Effector memory CD8-positive, alpha-beta T cell (primary cell): ENCODE results near the gene TBL1X.
"Not testable (repeated sequence)": the region's sequence is repeated elsewhere in the genome, so short reads cannot be mapped to it uniquely, and the experiment has no call there.

Source experiments
- ATAC-seq: fragments of 150-1000 bp; cut with Tn5 transposase; replicated peaks from 2 replicates; pipeline ENCODE4 v1.10.0; 2021; ENCODE audit warnings: mild to moderate bottlenecking, moderate library complexity
- DNase-seq, 3 experiments: peaks; one replicate each; pipeline ENCODE4 v3.0.0; 2021
- H3K27ac Mint-ChIP-seq, 2 donors: one replicate each; pipeline ENCODE4 v1.8.0; 2022; ENCODE audit warnings: mild to moderate bottlenecking in 2 of 2, mixed read lengths in 2 of 2, moderate library complexity in 2 of 2
- H3K27me3 Mint-ChIP-seq, 2 donors: one replicate each; pipeline ENCODE4 v1.8.0; 2022; ENCODE audit warnings: mixed read lengths in 2 of 2
- H3K36me3 Mint-ChIP-seq: one replicate; pipeline ENCODE4 v1.8.0; 2022; ENCODE audit warnings: mild to moderate bottlenecking, moderate library complexity, mixed read lengths; ENCODE audit not compliant: insufficient read depth
- H3K4me1 Mint-ChIP-seq, 2 donors: one replicate each; pipeline ENCODE4 v1.8.0; 2022; ENCODE audit warnings: low read depth in 2 of 2, mixed read lengths in 2 of 2
- H3K4me3 Mint-ChIP-seq, 2 donors: one replicate each; pipeline ENCODE4 v1.8.0; 2022; ENCODE audit warnings: mild to moderate bottlenecking in 2 of 2, mixed read lengths in 2 of 2, moderate library complexity in 2 of 2
- H3K9me3 Mint-ChIP-seq, 2 donors: one replicate each; pipeline ENCODE4 v1.8.0; 2022; ENCODE audit warnings: mixed read lengths in 2 of 2
- total RNA-seq, 9 experiments: gene quantifications; one replicate each; lab custom pipeline; 2026; lab: John Stamatoyannopoulos, UW

Gene TBL1X
- 29.6 to 95.0 (median 70.5) reads per million in 9 experiments for total RNA-seq

DNA sequence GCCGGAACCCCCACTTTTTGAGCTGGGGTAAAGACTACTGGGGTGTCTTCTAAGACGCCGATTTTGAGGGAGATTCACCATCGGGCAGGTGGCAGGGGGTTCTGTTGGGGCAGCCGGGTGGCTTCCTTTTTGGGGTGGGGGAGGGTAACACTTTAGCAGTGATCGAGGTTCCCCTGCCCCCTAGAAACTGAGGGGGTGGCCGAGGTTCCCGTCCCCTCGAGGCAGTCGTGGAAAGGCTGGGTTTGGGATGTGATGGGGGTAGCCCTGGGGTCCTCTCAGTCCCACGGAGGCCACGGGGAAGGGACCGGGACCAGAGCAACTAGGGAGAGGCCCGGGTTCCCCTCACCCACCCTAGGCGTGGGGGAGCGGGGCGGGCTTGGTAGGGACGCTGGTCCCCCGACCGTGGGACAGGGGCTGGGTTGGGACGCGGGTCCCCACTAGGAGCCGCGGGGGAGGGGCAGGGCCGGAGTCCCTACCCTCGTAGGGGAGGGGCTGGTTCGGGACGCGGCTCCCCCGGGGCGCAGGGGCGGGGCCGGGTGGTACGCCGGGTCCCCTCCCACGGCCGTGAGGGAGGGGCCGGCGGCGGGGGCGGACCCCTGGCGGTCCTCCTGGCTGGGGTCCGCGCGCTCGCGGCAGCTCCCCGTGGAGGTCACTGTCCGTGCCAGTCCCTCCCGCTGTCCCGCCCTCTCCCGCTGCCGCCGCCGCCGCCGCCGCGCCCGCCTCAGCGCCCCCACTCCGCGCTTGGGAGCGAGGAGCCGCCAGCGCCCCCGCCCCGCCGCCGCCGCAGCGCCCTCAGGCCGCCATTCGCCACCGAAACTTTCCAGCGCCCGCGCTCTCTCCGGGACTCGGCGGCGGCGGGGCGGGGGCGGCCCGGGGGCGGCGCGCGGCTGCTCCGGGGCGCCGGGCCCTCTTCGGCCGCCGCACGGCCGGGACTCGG, at the start of gene TBL1X:
Gene TBL1X, plus strand, starts transcription at position 624 of the 937 bp plus-strand sequence. CDS start 188,529 bp downstream, outside the sequence.
- DNase-seq: peak; percentile 9 to 33 (median 23)
- Mint-ChIP-seq H3K4me1 (peaks cover 23 to 25% of the 10 kb centered on the region in 2 donors), H3K27ac (peak within 1 kb of the TSS; percentile 67 to 96), H3K4me3 (peak within 1 kb of the TSS; percentile 78 to 82), H3K9me3 (no peaks in the 10 kb centered on the region), H3K36me3 (peaks cover 23% of the 10 kb centered on the region), H3K27me3 (no peaks in the 10 kb centered on the region)
- peak; percentile 32 for ATAC-seq

DNA sequence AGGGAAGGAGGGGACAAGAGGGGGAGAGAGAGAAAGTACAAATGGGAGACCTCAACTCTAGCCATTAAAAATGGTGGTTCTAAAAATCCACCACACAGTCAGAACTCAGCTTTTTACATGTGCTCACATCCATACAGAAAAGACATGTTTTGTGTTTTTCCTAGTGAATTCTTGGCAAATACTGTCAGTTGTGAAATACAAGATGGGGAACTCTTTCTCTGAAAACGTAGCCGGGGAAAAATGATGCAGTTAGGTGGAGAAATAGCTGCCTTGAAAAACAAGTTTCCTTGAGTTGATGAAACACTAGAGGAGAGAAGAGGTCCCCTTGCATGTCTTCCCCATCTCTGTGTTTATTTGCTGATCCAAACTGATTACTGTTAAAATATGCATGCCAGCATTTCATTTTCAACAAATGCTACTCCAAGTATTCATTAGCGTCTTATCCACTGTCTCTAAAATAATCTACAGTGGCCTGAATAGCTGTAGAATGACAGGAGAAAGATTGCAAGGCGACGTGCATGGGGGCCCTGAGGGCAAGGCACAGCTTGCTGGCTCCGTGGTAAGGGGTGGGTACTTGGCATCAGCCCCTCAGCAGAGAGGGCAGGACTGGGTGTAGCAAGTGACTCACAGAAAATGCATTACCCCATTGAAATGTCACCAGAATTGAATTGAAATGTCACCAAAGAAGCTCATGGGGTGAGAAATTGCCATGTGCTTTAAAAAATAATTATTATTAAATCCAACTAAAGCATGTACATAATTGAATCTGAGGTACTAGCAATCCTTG, 48.1 kb upstream of the TBL1X start:
- Mint-ChIP-seq H3K4me1 (peaks cover 0 to 2% of the 10 kb centered on the region in 2 donors), H3K4me3 (no peak overlapping the region), H3K9me3 (no peaks in the 10 kb centered on the region), H3K27ac (no peak overlapping the region), H3K27me3 (no peaks in the 10 kb centered on the region), H3K36me3 (no peaks in the 10 kb centered on the region)
- DNase-seq (no peak), ATAC-seq (no peak)

DNA sequence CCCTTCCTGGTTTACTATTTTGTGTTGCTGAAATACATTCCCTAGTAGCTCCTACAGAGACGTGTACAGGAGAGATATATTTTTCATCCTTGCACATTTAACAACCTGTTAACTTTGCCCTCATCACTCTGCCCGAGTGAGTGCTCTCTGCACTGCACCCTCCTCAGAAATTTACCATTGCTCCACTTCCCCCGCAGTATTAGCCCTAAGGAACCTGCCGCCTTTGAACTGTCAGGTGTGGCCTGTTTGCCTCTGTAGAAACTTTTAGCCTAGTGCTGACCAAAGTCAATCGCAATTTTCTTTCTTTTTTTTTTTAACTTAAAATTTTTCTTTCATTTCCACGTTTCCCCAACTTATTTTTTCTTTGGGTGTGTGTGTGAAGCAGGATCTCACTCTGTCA, 46.6 kb upstream of the TBL1X start:
- Mint-ChIP-seq H3K4me1 (peaks cover 0 to 2% of the 10 kb centered on the region in 2 donors), H3K9me3 (no peaks in the 10 kb centered on the region), H3K27ac (no peak overlapping the region), H3K4me3 (no peak overlapping the region), H3K27me3 (no peaks in the 10 kb centered on the region), H3K36me3 (no peaks in the 10 kb centered on the region)
- DNase-seq (no peak), ATAC-seq (no peak)

DNA sequence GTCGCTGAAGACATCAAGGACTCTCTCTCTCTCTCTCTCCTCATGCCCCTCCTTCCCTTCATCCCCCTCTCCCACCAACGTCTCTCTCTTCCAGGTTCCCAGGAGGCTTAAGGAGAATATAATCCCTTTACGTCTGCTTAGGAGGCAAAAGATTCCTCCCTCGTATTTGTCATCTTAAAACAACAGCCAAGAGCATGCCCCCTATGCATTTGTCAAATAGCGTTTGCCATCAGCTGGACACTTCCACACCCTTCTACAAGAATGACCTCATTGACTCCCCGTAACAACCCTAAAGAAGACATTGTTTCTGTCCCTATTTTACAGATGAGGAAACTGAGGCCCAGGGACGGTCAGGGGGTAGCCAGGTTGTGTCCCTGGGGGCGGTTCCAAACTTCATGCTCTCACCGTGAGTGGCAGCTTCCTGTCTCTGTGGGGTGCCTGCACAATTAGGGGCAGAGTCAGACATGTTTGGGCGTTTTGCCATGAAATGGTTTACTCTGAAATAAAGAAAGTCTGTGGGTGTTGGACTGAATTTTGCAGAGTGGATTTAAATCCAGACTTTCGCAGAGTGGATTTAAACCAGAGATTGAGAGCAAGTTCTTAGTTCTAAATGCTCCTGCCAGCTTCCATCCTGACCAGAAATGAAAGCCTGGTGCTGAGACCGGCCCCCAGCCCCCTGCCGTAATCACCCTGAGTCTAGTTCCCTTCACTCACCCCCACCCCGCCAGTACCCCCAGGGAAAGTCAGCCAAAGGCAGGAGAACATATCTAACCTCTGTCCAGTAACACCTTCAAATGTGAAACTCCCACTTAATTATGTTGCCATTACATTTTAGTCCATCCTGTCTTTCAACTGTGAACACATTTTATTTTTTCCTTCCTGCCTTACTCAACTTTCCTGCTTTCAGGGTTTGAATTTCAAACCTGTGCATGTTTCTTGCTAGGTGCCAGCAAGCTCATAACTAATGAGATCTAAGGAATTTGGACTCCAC, 44.3 kb upstream of the TBL1X start:
- no peaks in the 10 kb centered on the region for H3K27me3 Mint-ChIP-seq
- ATAC-seq: no peak
- H3K4me3 Mint-ChIP-seq: no peak overlapping the region
- no peaks in the 10 kb centered on the region for H3K9me3 Mint-ChIP-seq
- no peak for DNase-seq
- no peak overlapping the region for H3K27ac Mint-ChIP-seq
- H3K36me3 Mint-ChIP-seq: no peaks in the 10 kb centered on the region
- H3K4me1 Mint-ChIP-seq: peaks cover 0 to 2% of the 10 kb centered on the region in 2 donors

DNA sequence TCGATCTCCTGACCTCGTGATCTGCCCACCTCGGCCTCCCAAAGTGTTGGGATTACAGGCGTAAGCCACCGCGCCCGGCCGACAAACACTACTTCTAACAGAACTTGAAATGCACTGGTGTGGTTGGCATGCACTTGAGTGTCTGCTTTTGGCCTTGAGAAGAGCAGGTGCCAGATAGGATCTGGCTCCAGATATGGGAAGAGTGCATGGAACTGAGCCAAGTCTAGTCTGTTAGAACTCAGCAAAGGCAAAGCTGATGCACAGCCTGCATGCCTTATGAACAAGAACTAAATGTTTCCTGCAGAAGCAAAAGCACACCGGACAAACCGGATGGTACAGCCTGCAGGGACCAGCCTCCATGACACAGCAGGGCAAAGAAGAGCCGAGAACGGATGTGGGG, 35.1 kb upstream of the TBL1X start:
- no peak overlapping the region for H3K27ac Mint-ChIP-seq
- ATAC-seq (no peak), DNase-seq (no peak)
- no peaks in the 10 kb centered on the region for H3K9me3 Mint-ChIP-seq
- peaks cover 0 to 4% of the 10 kb centered on the region in 2 donors for H3K4me1 Mint-ChIP-seq
- no peak overlapping the region for H3K4me3 Mint-ChIP-seq
- H3K27me3 Mint-ChIP-seq: no peaks in the 10 kb centered on the region
- no peaks in the 10 kb centered on the region for H3K36me3 Mint-ChIP-seq

DNA sequence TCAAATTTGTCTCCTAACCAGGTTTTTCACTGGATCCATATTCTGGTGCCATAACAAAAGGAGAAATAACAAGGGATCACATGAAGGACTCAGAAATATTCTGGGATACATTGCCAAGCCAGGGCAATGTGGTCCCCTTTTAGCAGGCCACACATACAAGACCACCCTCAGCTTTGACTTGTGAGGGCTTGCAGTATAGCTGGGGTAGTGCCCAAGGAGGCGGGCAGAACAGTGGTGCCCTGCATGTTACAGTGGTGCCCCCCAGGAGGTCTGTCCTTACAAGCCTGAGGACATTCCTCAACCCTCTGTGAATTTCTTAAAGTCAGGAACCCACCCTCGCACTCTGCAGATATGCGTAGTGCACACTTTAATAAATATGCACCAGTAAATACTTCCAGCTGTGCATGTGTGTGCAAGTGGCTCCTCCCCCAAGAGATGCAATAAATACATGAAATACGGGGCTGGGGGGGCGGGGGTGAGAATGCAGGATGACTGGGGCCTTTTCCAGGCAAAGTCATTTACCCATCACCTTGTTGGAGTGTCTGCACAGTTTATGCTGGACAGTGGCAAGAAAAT, 34.4 kb upstream of the TBL1X start:
- Mint-ChIP-seq H3K27me3 (no peaks in the 10 kb centered on the region), H3K4me3 (no peak overlapping the region), H3K36me3 (no peaks in the 10 kb centered on the region), H3K27ac (no peak overlapping the region), H3K9me3 (no peaks in the 10 kb centered on the region), H3K4me1 (peaks cover 0 to 4% of the 10 kb centered on the region in 2 donors)
- no peak for DNase-seq
- ATAC-seq: no peak

DNA sequence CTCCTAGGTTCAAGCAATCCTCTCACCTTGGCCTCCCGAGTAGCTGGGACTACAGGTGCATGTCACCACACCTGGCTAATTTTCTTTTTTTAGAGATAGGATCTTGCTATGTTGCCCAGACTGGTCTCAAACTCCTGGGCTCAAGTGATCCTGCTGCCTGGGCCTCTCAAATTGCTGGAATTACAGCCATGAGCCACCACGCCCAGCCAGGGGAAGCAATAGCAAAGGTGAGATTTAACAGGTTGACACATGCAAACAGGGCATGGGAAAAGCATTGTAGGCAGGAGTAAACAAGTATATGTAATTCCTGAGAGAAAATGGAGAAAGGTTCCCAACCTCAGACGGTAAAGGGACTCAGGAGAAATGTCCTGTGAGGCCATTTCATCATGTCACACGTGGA, 33.6 kb upstream of the TBL1X start:
- no peak overlapping the region for H3K27ac Mint-ChIP-seq
- ATAC-seq (no peak), DNase-seq (no peak)
- H3K4me1 Mint-ChIP-seq: peaks cover 0 to 4% of the 10 kb centered on the region in 2 donors
- no peaks in the 10 kb centered on the region for H3K9me3 Mint-ChIP-seq
- no peaks in the 10 kb centered on the region for H3K27me3 Mint-ChIP-seq
- H3K36me3 Mint-ChIP-seq: no peaks in the 10 kb centered on the region
- H3K4me3 Mint-ChIP-seq: no peak overlapping the region

DNA sequence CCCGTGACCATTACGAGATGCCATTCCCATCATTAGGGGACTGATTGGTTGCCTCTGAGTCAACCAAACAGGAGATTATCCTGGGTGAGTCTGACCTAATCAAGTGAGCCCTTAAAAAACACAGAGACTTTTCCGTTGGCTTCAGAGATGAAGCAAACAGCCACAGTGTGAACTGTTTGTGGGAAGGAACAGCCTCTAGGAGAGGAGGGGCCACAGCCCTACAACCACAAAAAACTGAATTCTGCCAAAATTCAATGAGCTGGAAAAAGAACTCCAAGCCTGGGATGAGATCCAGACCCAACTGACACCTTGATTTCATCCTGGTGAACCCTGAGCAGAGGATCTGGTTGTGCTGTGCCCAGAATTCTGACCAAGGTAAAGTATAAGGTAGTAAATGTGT, 31.3 kb upstream of the TBL1X start:
- Mint-ChIP-seq H3K9me3 (no peaks in the 10 kb centered on the region), H3K4me3 (no peak overlapping the region), H3K27ac (no peak overlapping the region), H3K27me3 (no peaks in the 10 kb centered on the region), H3K4me1 (peaks cover 0 to 4% of the 10 kb centered on the region in 2 donors), H3K36me3 (no peaks in the 10 kb centered on the region)
- ATAC-seq: no peak
- DNase-seq: no peak

DNA sequence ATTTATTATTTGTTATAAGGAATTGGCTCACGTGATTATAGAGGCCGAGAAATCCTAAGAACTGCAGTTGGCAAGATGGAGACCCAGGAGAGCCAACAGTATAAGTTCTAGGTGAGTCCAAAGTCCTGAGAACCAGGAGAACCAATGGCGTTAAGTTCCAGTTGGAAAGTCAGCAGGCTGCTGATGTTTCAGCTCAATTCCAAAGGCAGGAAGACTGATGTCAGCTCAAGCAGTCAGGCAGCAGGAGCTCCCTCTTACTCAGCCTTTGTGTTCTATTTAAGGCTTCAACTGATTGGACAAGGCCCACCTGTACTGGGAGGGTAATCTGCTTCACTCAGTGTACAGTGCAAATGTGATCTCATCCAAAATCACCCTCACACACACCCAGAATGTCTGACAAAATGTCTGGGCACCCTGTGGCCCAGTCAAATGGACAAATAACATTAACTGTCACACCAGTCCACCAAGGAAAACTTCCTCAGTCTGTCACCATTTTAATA, 30.8 kb upstream of the TBL1X start:
- Mint-ChIP-seq H3K4me1 (peaks cover 0 to 4% of the 10 kb centered on the region in 2 donors), H3K27ac (no peak overlapping the region), H3K4me3 (no peak overlapping the region), H3K27me3 (no peaks in the 10 kb centered on the region), H3K36me3 (no peaks in the 10 kb centered on the region), H3K9me3 (no peaks in the 10 kb centered on the region)
- ATAC-seq: no peak
- no peak for DNase-seq

DNA sequence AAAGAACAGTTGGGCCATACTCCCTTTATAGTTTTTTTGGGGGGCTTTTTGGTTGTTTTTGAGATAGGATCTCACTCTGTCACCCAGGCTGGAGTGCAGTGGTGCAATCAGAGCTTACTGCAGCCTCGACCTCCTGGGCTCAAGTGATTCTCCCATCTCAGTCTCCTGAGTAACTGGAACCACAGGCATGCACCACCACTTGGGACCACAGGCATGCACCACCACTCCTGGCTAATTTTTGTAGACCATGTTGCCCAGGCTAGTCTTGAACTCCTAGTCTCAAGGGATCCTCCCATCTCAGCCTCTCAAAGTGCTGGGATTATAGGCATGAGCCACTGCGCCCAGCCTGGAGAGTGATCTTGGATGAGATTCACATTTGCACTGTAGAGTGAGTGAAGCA, 29.8 kb upstream of the TBL1X start:
- not testable (repeated sequence) for H3K36me3 Mint-ChIP-seq, ATAC-seq, H3K27ac Mint-ChIP-seq, H3K4me3 Mint-ChIP-seq, H3K9me3 Mint-ChIP-seq, H3K4me1 Mint-ChIP-seq, DNase-seq, H3K27me3 Mint-ChIP-seq

DNA sequence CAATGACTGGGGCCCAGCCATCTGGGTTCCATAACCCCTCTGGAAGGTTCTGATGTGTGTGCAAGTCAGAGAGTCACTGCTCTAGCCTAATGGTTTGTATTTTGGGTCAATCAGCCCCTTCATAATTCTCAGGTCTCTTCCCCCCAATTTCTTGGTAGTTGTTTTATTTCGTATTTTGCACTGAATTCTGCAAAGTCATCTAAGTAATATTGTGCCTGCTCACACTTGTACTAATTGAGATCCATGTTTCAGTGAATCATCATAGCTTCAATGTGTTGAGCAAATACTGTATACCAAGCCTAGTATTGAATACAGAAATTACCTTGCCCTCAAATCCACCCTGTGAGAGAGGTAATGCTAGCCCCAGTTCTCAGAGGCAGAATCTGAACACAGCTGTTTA, 28.0 kb upstream of the TBL1X start:
- H3K27me3 Mint-ChIP-seq: no peaks in the 10 kb centered on the region
- H3K4me1 Mint-ChIP-seq: peaks cover 0 to 2% of the 10 kb centered on the region in 2 donors
- no peaks in the 10 kb centered on the region for H3K9me3 Mint-ChIP-seq
- H3K4me3 Mint-ChIP-seq: no peak overlapping the region
- ATAC-seq (no peak), DNase-seq (no peak)
- no peak overlapping the region for H3K27ac Mint-ChIP-seq
- H3K36me3 Mint-ChIP-seq: no peaks in the 10 kb centered on the region

DNA sequence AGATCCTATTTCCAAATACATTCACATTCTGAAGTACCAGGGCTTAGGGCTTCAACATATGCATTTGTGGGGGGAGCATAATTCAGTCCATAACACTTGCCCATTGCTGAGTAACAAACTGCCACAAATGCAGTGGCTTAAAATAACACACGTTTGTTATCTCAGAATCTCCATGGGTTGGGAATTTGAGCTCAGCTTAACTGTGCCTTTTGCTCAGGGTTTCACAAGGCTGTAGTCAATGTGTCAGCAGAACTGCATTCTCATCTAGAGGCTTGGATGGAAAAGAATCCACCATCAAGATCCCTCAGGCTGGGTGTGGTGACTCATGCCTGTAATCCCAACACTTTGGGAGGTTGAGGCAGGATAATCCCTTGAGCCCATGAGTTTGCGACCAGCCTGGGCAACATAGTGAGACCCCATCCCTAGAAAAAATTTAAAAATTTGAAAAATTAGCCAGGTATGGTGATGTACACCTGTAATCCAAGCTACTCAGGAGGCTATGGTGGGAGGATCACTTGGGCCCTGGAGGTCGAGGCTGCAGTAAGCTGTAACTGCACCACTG, 25.8 kb upstream of the TBL1X start:
- DNase-seq (no peak), ATAC-seq (no peak)
- no peak overlapping the region for H3K4me3 Mint-ChIP-seq
- H3K27ac Mint-ChIP-seq: no peak overlapping the region
- H3K36me3 Mint-ChIP-seq: no peaks in the 10 kb centered on the region
- no peaks in the 10 kb centered on the region for H3K27me3 Mint-ChIP-seq
- H3K4me1 Mint-ChIP-seq: no peaks in the 10 kb centered on the region
- no peaks in the 10 kb centered on the region for H3K9me3 Mint-ChIP-seq
